Stimulated activated CD8-positive, alpha-beta memory T cell treated with anti-CD3 and anti-CD28 coated beads, Interleukin-4, amount 100 ng/mL, for 48 hours (primary cell): ENCODE results near the gene RADIL.
A peak's percentile ranks its signal among the peaks of the same experiment; 100 is the strongest.

Source experiments
- DNase-seq: peaks from one replicate; pipeline ENCODE4 v3.0.0-alpha.2; 2020

The RADIL gene

DNA sequence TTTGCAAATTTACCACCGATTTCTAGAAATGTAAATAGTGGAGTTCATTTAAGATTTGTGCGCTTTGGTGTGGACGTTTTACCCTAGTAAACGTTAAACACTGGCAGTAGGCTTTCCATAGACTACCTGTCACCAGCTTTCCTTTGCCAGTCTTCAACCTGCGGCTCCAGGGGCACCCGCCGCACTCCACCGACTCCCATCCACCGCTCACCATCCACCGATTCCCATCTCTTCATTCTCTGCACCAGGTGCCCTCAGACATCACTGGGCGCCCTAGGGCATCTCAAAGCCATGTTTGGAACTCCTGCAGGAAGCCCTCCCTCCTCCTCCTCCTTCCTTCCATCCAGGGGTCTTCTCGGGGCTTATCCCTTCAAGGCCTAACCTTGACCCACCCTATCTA is 109.5 kb downstream of the RADIL start:
- DNase-seq: no peak

GRCh38 chr7:4772306-4772705 is 111.2 kb downstream of the RADIL start:
- DNase-seq: no peak

GRCh38 chr7:4771737-4772136 is 111.8 kb downstream of the RADIL start:
- no peak for DNase-seq

DNA sequence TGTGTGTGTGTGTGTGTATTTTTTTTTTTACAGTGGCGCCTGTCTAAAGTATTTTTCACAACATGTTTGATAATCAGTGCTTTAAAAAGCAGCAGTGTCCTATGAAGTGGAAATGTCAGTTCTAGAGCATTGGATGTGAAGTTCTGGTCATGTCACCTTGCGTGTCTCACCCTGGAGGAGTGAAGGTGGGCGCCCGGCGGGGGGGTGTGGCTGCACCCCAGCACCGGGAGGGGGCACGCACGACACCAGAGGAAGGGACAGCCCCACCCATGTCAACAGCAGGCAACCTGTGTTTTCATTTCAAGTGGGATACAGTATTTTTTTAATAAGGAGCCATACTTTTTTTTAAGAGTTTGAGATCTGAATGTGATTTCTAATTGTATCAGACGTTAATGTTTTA is 112.6 kb downstream of the RADIL start:
- no peak for DNase-seq

DNA sequence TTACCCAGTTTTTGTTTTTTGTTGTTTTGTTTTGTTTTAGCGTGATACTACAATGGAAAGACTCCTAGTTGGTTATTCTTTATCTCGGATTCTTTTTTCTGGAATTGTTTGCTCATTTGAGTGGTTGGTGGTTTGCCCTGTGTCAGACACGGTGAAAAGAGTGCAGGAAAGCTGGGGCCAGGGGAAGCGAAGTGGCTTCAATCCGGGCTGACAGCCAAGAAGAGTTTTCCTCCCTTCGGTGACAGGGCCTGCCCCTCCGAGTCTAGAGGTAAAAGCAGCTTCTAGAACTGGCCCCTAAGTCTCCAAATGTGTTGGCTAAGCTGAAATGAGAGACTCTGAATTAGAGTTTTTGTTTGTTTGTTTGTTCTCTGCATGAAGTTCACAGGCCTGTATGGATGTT is 113.8 kb downstream of the RADIL start:
- no peak for DNase-seq

- DNase-seq: no peak
Observed at GRCh38 chr7:4768597-4769569, 114.6 kb downstream of the RADIL start.

DNA sequence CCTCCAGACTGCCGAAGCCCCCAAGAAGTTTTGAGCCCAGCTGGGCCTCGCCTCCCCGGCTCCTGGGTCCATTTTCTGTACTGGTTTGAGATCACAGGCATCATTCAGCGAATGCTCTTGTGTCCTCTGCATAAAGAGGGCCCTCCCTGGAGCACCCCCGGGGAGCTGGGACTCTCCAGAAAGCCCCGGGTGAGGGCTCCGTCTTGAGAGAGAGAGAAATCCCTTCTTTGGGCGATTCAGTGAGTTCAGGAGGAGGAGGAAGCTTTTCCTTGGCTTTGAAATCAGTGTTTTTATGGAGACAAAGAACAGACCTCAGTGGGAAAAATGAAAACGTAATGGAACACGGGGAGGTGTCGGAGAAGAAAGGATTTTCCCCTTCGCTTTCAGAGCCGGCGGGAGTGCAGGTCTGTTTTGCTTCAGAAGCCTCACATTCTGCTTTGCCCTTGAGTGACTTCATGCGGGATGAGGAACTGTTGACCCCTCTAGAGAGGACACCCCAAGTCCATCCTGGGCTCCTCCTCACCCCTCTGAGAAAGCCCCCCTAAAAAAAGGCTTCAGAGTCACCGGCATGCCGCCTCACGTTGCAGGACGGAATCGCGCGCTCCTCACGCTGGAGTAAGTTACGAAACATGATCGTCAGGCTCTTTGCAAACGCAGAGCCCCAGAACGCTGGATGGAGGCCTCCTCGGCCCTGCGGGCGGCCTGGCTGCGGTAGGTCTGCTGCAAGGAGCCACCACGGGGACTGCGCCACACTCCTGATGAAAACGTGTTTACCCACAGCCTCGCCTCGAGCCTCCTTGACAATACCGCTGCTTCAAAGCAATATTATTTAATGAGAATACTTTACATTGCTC is 116.6 kb downstream of the RADIL start:
- DNase-seq: no peak

DNA sequence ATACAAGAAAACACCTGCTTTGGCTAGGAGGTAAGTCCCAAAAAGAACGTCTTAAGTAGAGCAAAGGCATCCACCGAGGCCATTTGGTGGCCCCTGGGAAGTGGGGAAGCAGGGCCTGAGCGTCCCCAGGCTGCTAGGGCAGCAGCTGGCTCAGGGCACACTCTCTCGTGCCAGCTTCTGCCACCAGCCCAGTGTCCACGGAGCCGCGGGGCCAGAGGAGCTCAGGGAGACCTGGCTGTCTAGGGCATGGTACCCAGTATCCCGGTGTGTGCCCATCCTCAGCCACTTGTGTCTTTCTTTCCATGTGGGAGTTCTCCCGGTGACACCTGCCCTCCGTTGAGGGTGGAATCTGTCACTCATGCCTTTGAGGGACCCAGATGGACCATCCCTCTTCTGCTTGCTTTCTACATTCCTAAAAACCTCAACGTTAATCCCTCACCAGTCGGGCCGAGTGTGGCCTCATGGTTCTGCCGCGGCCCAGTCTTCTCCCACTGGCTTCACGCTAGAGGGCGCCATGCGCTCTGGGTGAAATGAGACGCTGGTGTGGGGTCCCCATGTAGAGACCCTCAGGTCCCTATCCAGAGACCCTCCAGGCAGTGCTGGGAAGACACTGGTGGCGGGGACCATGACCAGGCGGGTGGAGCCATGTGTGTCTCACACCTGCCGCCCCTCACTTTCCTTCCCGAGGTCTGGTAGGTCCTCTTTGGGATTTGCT is 117.6 kb downstream of the RADIL start:
- no peak for DNase-seq

DNA sequence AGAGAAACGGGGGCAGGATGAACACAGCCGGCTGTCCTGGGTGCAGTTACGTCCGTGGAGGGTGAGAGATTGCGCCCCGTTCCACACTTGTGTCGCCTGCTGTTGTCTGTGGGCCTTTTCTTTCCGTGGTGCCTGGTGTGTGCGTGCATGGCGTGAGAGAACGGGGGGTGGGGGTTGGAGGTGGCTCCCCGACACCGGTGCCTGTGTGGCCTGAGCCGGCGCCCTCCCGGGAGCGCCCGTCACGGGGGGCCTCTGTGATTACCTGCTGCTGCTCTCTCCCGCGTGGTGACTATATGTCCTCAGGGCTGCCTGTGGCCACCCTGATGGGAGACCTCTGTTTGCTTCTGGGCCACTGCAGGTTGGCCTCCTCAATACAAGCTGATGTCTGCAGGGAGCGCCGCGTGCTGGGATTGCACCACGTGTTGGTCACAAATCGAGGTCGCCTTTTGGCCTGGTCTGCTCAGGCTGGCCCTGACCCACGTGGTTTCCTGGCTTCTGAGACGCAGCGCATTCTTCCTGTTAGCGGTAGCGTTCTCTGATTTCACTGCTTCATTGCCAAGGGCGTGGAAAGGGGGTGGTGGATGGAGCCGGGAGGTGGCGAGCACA is 119.0 kb downstream of the RADIL start:
- no peak for DNase-seq

DNA sequence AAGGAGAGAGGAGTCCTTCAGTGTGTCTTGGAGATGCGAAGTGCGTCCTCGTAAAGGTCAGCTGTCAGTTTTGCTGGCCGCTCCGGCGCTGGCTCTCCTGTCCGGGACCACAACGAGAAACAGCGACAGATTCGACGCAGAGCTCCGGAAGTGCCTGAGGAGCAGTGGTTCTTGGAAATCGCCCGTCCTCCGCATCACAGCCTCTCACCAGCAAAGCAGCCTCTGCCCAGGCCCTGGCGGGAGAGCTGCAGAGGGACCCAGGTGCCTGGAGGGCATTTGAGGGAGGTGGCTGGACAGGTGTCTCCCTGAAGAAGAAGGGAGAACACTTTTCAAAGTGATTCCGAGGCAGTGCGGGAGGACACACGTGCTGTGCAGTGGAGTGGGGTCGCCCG is 119.7 kb downstream of the RADIL start:
- no peak for DNase-seq

DNA sequence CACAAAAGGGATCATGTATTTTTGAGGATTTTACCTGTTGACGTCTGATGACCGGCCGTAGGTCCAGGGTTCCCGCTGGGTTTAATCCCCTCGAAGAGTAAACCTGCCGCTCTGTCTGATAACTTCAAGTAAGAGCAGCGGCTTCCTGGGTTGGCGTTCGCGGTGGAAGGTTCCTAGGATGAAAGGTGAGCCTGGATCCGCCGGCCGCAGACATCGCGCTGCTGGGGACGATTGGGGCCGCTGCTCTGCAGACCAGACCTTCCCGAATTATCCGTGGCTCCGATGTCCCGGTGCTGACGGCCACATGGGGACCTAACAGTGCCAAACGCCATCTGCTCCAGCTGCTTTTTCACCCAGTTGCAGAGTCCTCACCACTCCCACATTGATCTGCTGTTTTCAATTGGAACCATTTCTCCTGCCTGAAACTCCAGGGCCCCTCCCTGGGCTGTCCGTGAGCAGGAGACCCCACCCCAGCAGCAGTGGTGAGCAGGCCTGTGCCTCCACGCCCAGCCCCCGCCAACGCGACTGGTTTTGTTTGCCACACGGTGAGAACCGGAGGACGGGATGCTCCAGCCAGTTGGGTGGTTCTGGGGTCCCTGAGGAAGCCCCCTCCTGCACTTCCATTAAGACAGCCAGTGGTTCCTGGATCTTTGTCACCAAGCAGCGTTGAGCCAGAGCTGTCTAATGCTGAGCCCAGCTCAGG is 120.3 kb downstream of the RADIL start:
- DNase-seq: no peak

DNA sequence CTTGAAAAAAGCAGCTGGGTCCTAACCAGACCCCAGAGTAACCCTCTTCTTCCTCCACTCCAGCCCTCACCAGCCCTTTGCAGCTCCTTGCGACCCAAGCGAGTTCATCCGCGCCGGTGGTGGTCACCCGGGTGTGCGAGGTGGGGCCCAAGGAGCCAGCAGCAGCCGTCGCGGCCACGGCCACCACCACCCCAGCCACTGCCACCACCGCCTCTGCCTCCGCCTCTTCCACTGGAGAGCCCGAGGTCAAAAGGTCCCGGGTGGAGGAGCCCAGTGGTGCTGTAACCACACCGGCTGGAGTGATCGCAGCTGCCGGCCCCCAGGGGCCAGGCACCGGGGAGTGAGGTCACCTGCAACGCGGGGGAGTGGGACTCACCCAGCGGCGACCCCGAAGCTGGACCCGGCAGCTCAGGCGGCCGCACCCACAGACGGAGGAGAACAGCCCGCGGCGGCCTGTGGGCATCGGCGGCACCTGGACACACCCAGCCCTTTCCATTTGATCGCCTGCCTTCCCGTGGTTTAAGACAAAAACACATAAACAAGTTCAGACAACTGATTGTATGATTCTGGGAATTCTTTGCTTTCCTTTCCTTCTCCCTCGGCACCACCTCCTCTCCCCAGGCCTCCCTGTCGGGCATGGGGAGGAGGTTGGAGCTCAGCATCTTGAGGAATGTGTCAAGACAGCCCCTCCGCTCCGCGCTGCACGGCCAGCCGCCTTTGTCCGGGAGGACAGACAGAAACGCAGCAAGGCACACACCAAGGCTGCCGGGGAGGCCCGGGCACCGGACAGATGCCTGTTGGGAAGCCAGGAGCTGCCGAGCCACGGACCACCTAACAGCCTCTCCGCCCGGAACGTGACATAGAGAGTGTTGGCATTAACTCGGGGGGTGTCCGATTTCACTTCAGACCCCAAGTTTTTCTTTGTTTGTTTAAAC is 121.1 kb downstream of the RADIL start:
- DNase-seq: no peak

DNA sequence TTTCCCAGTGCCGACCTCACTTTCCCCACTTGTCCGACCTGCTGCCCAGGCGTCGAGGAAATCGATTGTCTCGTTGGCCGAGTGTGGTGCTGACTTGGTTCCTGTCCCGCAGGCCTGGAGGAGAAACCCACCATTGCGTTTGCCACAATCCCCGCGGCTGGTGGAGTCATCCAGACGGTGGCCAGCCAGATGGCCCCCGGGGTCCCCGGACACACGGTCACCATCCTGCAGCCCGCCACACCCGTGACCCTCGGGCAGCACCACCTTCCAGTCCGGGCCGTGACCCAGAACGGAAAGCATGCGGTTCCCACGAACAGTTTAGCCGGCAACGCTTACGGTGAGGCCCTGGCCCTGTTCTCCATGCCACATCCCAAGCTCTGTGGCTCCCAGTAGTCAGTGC is 122.6 kb downstream of the RADIL start:
- DNase-seq: no peak

- DNase-seq: no peak
Observed at GRCh38 chr7:4759211-4759610, 124.3 kb downstream of the RADIL start.

DNA sequence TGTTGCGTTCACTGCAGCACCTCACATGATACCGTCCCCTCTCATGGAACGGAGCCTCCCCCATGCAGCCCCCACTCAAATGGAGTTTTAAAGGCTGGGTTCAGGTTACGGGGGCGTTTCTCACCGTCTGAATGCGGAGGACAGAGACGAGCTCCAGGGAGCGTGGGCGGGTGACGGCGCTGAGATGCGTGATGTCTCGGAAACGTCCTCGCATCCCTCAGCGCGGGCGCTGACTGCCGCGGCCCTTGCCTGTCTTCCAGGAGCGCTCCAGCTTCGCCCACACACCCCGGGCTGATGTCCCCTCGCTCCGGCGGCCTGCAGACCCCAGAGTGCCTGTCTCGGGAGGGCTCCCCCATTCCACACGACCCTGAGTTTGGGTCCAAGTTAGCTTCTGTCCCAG is 124.7 kb downstream of the RADIL start:
- no peak for DNase-seq

DNA sequence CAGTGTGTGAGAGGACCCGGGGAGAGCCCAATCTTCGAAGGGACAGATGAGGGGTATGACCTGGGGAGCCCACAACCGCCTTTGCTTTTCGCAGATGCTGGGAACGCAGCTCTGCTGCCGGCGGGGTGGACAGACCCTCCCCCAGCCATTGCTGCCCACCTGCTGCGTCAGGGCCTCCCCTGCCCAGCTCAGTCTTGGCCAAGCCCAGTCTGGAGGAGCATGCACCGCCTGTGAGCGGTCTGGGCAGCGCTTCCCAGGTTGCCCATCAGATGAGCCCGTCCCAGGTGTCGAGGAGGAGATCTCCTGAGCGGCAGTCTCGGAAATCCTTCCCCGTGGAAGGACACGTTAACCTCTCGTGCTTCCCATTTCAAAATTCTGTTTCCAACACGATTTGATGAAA is 125.4 kb downstream of the RADIL start:
- DNase-seq: no peak

GRCh38 chr7:4755045-4755444 is 128.5 kb downstream of the RADIL start:
- no peak for DNase-seq

- DNase-seq: no peak
Observed at GRCh38 chr7:4754433-4755010, 129.0 kb downstream of the RADIL start.

- DNase-seq: peak; percentile 94
Observed at GRCh38 chr7:4753598-4754432, 129.7 kb downstream of the RADIL start.
